NCI-H187 (cell line): ENCODE data around the gene DPH2.

Source experiments
- DNase-seq, 2 experiments: peaks; one replicate each; lab custom pipeline; 2025; lab: John Stamatoyannopoulos, UW

DPH2 gene

DNA sequence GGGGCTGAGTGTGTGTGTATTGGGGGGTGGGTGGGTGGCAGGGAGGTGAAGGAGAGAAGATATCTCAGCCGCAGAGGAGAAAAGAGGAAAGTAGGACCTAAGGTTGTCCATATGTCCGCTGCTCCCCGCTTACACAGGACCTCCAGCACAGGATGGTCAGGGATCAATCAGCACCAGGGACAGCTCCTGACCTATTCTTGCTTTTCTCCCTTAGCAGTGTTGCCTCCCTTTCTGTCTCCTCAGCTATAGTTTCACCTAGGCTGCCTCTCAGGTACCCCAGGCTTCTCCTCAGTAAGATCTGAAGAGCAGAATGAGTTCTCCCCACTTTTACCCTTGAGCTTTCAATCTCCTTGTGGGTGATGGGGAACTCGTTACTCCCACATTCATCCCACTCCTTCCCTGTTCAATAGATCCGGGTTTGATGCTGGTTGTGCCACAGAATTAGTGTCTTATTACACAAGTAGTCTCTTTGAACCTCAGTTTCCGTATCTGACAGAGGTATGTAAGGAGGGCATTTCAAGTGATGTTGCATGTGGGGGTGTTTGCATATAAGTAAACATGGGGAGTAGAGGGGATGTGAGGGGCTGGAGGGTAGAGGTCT, 1.4 kb upstream of the DPH2 start:
- no peak for DNase-seq

GRCh38 chr1:43969416-43969745, 429 bp upstream of the DPH2 start:
- no peak for DNase-seq

GRCh38 chr1:43970502-43970901, 692 bp downstream of the DPH2 start:
- no peak for DNase-seq

DNA sequence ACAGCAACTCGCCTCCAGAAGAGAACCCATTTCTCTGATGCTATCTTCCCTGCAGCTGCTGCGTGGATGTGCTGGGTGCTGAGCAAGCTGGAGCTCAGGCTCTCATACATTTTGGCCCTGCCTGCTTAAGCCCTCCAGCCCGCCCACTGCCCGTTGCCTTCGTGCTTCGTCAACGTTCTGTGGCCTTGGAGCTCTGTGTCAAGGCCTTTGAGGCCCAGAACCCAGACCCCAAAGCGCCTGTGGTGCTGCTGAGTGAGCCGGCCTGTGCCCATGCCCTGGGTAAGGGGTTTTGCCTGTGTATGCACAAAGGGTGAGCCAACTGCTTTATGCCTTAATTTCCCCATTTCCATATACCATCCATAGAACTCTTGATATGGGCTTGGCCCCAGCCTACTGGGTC, 1.1 kb downstream of the DPH2 start:
- DNase-seq: no peak

- no peak for DNase-seq
These were observed 1.6 kb downstream of the DPH2 start for GRCh38 chr1:43971336-43971980.

DNA sequence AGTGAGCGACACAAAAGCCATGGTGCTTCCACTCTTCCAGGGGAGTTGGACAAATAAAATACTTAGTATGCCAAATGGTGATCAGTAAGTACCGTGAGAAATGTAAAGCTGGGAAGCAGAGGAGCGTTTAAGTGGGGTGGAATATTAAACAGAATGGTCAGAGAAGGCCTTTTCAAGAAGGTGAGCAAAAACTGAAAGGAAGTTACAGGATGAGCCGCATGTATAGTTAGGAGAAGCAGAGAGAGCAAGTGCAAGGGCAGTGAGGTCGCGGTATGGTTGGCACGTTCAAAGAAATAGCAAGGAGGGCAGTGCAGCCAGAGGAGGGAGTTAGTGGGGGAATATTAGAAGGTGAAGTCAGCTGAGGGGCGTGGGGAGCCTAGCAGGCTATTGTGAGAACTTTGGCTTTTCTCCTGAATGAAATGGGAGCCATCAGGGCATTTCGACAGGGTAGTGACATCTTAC, 4.2 kb downstream of the DPH2 start:
- DNase-seq: no peak

GRCh38 chr1:43974443-43975248, 4.8 kb downstream of the DPH2 start, which contains the start of gene ATP6V0B:
Gene ATP6V0B (plus strand): TSS chr1:43974960. CDS start chr1:43975041, 81 bp downstream.
- peak; percentile 63 to 91 for DNase-seq

- DNase-seq: no peak
These were observed 5.6 kb downstream of the DPH2 start for GRCh38 chr1:43975249-43975961.

DNA sequence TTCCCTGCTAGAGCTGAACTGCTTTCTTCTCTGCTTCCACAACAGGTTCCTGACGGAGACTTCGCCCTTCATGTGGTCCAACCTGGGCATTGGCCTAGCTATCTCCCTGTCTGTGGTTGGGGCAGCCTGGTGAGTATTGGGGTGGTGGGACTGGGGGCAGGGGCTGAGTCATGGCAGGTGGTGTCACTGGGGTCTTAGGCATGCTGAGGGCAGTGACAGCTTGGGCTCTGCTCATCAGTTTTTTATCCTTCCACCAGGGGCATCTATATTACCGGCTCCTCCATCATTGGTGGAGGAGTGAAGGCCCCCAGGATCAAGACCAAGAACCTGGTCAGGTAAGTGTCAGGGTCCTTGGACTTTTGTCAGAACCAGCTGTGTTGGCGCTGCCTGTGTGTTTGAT, 6.2 kb downstream of the DPH2 start:
- DNase-seq: no peak

GRCh38 chr1:43976890-43977289, 7.1 kb downstream of the DPH2 start:
- DNase-seq: no peak

DNA sequence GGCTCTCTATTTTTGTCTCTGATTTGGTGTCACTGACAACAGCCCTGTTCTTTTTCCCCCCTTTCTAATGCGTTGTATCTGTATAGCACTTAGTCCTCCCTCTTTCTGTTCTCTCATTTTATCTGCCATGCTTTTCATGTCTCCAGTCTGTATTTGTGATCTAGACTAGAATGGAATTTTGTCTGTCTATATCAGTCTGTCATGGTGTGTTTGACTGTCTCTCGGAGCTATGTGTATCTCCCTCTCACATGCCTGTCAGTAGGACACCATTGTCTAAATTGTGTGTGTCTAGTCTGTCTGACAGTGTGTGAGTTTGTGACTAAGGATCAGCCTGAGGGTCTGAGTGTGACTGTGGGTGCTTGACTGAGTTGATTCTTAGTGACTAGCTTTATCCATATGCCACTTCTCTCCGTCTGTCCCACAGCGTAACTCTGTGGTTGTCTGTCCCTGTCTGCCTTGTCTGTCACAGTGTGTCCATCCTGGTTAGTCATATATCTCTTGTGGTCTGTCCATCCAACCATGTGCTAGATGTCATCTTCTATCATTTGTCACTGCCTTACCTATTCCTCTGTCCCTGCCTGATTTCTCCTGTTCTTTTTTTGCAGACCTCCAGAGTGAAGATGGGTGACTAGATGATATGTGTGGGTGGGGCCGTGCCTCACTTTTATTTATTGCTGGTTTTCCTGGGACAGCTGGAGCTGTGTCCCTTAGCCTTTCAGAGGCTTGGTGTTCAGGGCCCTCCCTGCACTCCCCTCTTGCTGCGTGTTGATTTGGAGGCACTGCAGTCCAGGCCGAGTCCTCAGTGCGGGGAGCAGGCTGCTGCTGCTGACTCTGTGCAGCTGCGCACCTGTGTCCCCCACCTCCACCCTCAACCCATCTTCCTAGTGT, 7.8 kb downstream of the DPH2 start:
- no peak for DNase-seq

DNA sequence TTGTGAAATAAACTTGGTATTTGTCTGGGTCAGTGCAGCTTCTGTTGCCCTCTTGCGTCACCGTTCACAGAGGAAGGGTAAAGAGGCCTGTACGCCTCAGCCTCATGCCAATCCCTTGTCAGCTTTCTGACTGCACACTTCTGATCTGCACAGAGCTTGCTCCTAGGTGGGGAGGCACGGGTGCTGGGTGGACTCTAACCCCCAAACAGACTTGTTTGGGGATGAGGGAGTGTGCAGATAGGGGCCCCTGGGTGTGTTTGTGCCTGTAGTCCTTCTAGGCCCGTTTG, 8.4 kb downstream of the DPH2 start:
- DNase-seq: no peak

DNA sequence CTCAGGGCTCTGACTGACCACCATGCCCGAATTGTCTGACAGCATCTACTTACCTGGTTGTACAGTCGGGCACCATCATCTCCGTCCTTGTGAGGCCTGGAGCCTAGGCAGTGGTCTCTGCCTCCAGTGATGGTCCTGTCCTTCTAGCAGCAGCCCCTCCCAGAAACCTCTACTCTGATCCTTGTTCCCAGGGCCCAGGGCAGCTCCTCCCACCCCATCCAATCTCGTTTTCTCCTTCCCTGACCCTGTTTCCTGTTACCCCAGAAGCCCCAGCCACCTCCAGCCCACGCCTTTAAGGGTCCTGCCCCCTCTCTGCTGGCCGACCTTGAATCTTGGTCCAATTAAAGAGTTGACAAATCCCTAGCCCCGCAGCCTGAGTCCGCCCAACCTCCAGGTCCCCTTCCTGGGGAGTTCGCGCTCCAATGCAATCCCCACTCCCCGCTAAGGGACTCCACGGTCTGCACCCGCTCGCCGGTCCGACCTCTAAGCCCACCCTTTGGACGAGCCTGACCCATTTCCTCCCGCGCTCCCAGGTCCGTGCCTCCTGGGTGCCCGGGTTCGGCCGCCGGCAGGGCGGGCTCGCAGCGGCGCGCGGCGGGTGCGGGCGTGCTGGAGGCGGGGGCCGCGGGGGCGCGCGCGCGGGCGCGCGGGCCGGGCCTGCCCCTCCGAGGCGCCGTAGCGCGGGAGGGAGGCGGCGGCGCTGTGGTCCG, 8.9 kb downstream of the DPH2 start, which contains the start of gene B4GALT2:
Gene B4GALT2 (plus strand): TSS at position 660 of the 710 bp plus-strand sequence. CDS start 1,951 bp downstream, outside the sequence.
- DNase-seq: no peak

- DNase-seq: no peak
These were observed 9.4 kb downstream of the DPH2 start for GRCh38 chr1:43979261-43979527.

DNA sequence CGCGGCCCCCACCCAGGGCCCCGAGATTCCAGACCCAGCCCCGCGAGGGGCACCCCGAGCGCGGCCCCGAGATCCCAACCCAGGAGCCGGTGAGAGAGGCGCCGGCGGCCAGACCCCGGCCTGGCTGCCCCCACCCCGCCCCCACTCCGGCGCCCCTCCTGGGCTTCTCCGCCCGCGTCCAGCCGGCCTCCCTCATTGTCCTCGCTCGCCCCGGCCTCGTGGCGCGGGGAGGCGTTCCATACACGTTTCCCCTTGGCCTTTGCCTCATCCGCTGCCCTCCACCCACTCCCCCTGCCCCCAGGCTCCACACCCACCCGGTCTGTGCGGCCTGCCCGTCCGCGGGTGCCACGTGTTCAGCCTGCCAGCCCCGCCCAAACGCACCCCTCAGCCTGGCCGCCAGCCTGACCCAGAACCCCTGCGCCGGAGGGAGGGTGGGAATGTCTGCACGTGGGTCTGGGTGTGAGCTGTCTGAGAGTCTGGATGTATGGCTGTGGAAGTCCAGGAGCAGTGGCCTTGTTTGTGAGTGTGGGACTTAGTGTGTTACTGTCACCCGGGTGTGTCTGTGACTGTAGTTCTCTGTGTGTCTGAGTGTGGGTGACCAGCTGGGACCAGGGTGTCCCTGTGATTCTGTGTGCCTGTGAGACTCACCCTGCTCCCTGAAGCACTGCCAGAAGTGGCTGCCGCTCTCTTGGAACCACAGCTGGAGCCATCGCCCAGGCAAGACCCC, 9.9 kb downstream of the DPH2 start:
- DNase-seq: no peak

DNA sequence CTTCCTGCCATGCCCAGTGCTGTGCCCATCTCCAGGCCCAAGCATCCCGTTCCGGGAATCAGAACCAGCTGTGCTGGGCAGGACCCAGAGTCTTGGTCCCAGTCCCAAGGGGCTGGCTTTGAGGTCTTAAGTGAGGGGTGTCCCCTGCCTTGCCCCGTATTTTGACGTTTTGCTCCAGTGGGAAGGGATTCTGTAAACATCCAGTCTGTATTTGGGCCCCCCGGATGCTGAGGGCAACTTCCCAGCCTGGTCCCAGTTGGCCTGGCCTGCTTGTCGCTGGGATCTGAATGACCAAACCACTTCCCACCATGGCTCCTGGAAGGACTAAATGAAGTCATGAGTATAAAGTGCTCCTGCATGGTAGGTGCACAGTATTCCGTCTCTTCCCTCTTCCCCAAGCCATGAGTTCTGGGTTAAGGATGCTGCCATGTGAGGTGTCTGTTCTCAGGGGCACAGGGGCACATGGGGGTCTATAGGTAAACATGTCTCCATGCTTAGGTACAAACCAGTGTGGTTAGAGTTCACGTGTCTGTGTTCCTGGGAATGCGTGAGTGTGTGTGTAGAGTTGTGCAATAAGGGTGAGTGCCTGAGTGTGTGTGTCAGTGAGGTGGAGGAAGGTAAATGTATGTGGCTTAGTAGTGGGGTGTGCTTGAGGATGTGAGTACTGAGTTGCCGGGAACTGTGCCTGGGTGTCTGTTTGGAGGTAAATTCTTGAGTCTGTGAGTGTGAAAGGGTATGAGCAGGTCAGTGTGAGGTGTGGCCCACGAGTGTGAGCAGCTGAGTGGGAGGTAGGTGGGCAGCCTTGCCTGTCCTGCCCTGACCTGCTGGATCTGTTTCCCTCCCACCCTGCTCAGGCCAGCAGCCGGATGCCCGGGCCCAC, 10.7 kb downstream of the DPH2 start:
- no peak for DNase-seq

DNA sequence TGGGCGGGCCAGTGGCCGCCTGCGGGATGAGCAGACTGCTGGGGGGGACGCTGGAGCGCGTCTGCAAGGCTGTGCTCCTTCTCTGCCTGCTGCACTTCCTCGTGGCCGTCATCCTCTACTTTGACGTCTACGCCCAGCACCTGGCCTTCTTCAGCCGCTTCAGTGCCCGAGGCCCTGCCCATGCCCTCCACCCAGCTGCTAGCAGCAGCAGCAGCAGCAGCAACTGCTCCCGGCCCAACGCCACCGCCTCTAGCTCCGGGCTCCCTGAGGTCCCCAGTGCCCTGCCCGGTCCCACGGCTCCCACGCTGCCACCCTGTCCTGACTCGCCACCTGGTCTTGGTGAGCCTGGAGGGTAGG, 11.3 kb downstream of the DPH2 start:
- no peak for DNase-seq

GRCh38 chr1:43981636-43982035, 11.8 kb downstream of the DPH2 start:
- no peak for DNase-seq

DNA sequence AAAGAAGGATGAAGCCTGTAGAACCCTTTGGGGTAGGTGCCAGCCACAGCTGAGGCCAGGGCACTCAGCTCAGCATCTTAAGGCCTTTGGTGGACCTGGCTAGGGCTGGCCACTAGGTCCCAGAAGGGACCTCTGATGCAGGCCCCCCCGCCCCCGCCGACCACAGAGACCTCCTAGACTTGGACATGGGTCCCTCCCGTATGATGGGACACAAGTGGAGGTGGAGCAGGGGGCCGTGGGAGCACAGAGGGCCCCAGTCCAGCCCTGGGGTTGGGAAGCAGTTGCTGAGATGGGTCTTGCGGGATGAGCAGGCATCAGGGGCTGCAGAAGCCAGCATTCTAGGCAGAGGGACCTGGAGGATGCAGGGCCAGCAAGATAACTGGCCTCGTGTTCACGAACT, 12.4 kb downstream of the DPH2 start:
- no peak for DNase-seq

DNA sequence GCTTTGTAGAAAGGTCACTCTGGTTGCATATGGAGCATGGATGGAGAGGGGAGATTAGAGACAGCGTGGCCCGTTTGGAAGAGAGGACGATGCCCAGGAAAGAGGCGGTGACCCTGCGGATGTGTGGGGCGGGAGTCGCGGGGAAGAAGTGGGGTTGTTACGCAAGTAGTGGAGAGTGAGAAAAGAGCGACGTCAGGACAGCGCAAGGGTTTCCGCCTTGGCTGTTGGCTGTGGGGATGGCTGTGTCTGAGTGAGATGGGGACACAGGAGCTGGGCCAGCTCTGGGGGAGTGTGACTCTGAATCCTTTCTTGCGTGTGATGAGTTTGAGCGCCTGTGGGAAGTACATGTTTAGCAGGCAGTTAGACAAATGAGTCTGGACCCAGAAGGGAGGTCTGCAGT, 13.0 kb downstream of the DPH2 start:
- DNase-seq: no peak
